ENCODE results near the gene SULF2.
A peak's percentile ranks its signal among the peaks of the same experiment; 100 is the strongest.

The SULF2 gene

DNA sequence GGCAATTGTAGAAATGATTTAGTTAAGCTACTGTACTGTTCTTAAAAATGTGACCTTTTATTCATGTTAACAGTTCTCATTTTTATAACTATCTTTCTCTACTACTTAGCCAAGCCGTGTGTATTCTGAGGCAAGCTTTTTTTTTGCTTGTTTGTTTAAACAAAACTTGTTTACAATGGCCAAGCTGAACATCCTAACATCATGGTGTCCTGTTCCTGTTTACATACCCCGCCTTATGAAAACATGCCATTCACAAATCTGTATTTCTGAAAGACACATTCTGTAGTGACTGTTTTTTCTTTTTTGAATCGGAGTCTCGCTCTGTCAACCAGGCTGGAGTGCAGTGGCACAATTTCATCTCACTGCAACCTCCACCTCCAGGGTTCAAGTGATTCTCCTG is 142.7 kb downstream of the SULF2 start:
- ATAC-seq: no peak

DNA sequence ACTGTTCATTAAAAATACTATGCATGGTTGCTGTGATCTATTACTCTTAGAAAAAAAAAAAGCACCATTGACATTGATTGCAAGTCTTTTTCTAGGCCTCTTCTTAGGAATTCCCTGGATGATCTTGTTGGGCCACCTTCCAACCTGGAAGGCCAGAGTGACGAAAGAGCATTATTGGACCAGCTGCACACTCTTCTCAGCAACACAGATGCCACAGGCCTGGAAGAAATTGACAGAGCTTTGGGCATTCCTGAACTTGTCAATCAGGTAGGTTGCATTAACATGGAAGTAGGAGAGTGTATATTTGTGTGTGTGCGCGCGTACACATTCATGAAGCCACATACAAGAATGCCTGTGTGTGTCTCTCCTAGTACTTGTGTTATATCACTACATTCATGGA is 143.2 kb downstream of the SULF2 start:
- no peak for ATAC-seq

DNA sequence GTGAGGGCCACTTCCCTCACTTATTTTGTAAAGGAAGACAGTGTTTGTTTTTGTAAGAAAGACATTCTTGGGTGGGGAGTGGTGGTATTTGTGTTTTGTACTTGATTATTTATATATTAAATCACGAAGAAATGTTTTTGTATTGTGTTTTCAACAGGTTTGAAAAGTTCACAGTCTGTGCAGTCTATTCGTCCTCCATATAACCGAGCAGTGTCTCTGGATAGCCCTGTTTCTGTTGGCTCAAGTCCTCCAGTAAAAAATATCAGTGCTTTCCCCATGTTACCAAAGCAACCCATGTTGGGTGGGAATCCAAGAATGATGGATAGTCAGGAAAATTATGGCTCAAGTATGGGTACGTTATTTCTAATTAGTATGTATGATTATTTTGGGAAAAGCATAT is 146.4 kb downstream of the SULF2 start:
- no peak for ATAC-seq

DNA sequence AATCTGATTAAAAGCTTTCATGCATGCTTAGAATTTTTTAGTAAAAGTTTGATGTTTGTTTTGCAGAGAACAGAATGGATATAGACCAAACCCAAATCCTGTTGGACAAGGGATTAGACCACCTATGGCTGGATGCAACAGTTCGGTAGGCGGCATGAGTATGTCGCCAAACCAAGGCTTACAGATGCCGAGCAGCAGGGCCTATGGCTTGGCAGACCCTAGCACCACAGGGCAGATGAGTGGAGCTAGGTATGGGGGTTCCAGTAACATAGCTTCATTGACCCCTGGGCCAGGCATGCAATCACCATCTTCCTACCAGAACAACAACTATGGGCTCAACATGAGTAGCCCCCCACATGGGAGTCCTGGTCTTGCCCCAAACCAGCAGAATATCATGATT is 150.0 kb downstream of the SULF2 start:
- ATAC-seq: no peak

DNA sequence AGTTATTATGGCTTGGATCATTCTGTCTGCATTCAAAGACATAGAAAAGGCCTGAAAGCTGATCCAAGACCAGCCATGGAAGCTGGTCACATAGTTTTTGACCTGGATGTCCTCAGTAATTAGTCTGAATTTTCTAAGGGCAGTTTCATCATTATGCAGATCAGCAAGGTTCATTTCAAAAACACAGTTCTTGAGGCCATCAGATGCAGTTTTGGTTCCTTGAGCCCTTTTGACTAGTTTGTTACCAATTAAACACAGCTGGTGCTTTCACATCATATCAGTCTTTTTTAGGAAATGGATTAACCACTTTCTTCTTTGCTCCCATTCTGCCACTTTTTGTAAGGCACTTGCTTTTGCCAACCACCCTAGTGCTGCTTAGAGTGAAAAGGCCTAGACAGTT is 154.2 kb downstream of the SULF2 start:
- no peak for ATAC-seq

DNA sequence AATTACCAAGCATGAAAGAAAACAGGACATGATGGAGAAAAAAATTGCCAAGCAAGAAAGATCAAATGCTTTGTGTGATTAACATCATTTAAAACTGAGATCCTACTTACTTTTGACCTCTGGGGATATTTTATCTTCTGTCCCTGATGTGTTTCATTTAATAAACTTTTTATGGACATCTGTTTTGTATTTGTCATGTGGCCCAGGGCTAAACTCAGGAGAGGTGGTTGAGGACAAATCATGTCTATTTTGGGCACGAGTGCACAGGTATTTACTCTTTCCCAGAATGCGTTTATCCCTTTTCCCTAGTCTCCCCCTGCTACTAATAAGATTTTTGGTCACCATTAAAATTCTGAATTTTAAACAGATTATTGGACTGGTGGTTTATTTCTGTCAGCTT is 155.4 kb downstream of the SULF2 start:
- ATAC-seq: no peak

DNA sequence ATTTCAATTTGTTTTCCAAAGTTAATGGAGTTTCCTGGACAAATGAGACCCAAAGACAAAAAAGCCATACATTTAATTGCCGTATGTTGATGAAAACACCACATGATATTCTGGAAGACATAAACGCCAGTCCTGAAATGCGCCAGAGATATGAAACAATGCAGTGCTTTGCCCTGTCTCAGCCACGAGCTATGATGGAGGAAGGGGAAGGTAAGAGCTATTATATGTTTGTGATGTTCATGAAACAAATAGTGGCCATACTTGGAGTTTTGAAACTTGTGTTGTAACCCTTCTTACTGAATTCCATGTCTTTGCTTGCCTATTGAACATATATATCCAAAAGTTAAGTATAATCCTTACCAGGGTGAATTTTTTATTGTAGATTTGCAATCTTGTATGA is 157.7 kb downstream of the SULF2 start:
- no peak for ATAC-seq

DNA sequence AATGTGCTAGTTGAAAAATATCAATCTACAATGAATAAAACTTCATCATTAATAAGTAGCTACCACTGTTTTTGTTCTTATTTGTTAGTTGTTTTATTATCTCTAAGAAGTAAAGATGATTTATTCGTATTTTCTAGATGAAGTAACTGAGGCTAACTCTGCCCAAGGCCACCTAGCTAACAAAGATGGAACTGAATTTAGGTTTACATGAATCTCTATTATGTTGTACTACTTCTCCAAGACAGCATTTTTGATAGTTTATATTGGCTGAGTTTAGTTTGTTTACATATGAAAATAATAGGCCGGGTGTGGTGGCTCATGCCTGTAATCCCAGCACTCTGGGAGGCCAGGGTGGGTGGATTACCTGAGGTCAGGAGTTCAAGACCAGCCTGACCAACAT is 162.1 kb downstream of the SULF2 start:
- ATAC-seq: no peak

DNA sequence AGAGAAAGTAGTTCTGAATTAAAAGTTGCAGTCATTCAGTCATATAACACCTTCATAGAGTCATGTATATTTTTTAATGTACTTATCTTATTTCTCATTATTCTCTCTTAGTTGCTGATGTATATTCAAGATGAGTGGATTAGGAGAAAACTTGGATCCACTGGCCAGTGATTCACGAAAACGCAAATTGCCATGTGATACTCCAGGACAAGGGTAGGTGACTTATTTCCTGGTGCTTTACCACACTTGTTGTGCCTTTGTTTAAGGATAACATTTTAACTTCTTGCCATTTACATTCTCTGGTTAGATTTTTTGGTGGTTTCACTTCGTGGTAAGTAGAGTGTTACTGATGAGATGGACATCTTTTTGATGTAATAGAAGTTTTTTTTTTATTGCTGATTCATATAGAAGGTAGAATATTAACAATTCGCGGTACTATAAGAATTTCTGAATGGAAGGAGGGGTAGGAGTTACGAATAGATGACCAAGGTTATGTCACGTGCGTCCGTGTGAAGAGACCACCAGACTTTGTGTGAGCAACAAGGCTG is 163.1 kb downstream of the SULF2 start:
- ATAC-seq: peak in 1 of 2 donors; percentile 49

DNA sequence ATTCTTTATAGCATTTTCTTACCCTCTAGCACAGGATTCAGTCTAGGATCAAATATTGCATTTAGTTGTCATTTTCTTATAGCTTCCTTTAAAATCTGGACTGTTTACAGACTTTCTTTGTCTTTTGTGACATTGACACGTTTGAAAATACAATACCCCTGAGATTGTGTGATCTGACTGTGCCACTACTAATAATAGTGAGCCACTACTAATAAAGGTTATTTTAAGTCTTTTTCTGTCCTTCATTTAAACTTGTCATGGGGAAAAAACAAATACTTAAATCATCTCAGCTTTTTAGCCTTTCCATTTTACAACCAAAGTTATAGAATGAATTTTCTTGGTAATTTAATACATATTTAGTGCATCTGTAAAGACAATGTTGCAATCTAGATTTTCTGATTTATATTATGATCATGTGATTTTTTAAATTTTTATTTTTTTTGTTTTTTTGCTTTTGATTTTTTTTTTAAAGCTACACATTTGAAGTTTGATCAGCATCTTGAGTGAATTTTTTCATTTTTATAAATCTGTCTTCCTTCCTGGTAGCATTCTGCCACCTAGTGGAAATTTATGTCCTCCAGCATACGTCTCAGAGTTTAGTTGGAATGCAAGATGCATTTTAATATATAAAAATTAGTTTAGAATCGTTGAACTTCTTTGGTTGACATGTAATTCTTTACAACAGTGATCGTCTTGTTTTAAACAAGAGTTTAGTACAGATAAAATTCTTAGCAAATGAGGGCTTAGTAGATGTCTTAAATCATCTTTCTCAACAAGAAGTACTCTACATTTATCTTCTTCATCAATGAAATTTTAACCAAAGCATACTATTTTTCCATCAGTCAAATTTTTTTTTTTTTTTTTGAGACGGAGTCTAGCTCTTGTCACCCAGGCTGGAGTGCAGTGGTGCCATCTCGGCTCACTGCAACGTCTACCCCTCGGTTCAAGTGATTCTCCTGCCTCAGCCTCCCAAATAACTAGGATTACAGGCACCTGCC is 164.2 kb downstream of the SULF2 start:
- peak in 1 of 2 donors; percentile 47 for ATAC-seq

DNA sequence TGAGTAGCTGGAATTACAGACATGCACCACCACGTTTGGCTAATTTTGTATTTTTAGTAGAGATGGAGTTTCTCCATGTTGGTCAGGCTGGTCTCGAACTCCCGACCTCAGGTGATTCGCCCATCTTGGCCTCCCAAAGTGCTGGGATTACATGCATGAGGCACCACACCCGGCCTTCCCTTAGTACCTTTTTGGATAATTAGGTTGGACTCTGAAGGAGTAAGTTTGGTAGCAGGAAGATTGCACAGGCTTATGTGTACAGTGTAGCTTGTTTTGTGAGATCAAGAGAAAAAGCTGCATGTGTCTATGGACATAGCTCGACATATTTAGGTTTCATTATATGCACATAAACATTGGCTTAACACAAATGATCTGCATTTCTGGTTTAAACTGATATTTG is 166.8 kb downstream of the SULF2 start:
- ATAC-seq: no peak

DNA sequence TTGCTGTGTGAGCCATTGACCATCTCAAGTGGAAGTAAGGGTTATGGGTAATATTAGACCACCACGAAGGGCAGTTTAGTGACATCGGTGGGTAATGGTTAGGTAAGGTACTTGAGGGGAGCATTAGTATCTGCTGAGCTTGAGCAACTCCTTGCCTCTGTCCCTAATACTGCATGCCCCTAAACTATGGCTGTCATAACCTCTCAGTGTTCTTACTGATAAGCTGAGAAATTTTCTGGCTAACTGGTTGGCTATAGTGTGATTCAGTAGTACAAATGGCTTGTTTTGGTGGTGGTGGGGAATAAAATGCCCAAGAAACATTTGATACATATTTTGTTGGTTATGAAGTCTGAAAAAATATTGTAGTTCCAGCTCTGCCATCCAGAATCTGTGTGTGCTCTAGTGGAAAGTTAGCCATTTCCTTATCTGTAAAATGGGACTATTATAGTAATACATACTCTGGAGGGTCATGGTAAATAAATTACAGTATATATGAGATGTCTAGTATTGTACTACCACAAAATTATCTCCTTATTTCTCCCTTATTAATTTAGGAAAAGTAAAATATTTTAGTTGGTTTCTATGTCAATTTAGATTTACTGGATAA is 170.5 kb downstream of the SULF2 start:
- ATAC-seq: no peak

DNA sequence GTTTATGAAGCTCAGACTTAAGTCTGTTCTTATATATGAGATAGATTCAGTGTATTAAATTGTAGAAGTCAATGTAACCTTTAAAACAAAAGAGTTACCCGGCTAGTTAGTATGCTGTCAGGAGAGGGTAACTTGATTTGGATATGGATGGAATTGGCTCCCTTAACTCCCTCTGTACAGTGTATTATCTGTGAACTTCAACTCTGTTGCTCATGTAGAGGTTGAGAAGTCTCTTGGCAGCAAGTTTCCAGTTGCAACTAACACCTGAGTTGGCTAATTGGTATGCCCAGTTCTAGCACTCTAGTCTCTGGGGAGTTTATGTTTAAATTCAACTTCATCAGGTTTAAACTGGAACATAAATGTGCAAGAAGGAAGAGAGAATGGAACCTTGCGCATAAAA is 172.6 kb downstream of the SULF2 start:
- no peak for ATAC-seq

DNA sequence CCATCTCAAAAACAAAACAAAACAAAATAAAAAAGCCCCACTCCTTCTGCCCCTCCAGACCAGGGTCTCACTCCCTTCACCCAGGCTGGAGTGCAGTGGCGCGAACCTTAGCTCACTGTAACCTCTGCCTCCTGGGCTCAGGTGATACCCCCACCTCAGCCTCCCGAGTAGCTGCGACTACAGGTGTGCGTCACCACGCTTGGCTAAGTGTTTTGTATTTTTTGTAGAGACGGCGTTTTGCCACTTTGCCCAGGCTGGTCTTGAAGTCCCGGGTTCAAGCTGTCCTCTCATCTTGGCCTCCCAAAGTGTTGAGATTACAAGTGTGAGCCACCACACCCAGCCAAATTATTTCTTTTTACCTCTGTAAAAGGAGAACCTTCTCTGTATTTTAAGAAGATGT is 173.5 kb downstream of the SULF2 start:
- ATAC-seq: no peak

DNA sequence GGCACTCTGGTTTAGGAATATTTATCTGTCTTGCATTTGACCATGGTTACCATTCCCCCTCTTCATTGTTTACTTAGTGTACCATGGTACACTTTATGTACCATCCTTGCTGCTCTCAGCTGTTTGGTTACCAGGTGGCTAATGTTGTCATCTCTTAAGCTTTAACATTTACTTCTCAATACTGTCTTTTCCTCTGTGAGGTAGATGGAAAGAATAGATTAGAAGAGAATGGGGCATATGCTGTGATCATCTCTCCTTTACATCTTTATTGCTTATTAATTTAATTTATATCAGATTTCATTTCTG is 174.4 kb downstream of the SULF2 start:
- peak; percentile 30 to 42 for ATAC-seq

DNA sequence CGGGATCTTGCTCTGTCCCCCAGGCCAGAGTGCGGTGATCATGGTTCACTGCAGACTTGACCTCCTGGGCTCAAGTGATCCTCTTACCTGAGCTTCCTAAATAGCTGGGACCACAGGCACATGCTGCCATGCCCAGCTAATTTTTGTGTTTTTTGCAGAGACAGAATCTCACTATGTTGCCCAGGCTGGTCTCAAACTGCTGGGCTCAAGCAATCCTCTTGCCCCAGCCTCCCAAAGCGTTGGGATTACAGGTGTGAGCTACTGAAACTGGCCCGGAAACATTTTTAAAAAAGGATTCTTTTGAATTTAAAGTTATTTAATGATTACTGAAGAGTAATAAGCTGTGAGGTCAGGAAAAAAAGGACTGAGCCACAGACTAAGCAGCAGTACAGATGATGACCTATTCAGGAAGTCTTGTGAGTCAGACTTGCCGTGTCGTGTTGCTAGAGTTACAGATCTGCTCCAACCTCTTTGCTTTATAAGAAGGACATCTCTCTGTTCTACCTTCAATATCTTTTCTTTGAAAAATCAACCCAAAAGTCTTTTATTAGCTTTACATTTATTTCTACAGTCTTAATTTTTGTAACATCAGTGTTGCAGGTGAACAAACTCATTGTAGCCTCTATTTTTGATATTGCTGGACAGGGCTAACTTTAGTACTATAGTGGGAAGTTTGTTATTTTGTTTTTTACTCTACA is 174.9 kb downstream of the SULF2 start:
- ATAC-seq: peak; percentile 92 to 94

DNA sequence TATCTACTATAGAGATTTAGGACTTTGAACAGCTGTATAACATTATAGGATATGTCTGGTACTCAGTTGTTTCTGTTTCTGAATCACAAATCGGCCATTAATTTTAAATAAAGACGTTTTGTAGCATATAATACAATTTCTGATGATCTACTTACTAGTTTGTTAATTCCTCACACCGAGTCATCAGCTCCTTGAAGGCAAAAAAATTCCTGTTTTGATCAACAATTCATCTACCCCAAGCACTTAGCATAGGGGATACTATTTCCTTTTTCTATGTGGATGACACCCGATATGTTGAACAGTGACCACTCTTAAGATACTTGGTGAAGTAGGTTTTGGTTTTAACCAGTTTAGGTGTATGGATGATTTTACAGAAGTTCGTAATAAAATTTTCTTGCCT is 176.3 kb downstream of the SULF2 start:
- ATAC-seq: no peak

All from activated CD4-positive, CD25-positive, alpha-beta regulatory T cell treated with anti-CD3 and anti-CD28 coated beads, Interleukin-2, amount 50 U/mL, for 24 hours (primary cell).